ENCODE data around the gene ODAD2. TPM values are rescaled to one million over a fixed set of nuclear protein-coding genes. Genes with fewer than 3 reads are reported as not detected.
"Not testable (repeated sequence)": the region's sequence is repeated elsewhere in the genome, so short reads cannot be mapped to it uniquely, and the experiment has no call there.

Gene ODAD2
- total RNA-seq, 1 experiment from 2014 or later: not detected

GRCh38 chr10:27911011-27911410, 87.9 kb downstream of the ODAD2 start:
- DNase-seq: no peak
- H3K4me2 ChIP-seq: no peak overlapping the region
- TF ChIP-seq EZH2 (IDR thresholded peaks at IDR 0.05; ENCODE audit: low read depth): no peak

GRCh38 chr10:27908231-27908630, 90.6 kb downstream of the ODAD2 start:
- no peaks in the 10 kb centered on the region for H3K4me1 ChIP-seq (replicated peaks; ENCODE audit: insufficient read depth)
- H3K79me2 ChIP-seq (ENCODE audit: low read depth): no peaks in the 10 kb centered on the region
- no peak overlapping the region for H2AFZ ChIP-seq
- no peak overlapping the region for H3K27ac ChIP-seq
- intact Hi-C loops (cut with micrococcal nuclease; ENCODE audit: unreplicated experiment): no loop called here
- ChIA-PET CTCF (no interaction called here), POLR2A (ENCODE audit: unreplicated experiment) (no interaction called here)
- H3K9me2 ChIP-seq (ENCODE audit: insufficient read depth): no peaks in the 10 kb centered on the region
- H3F3A ChIP-seq (ENCODE audit: insufficient read depth, low read depth): no peaks in the 10 kb centered on the region
- TF ChIP-seq CTCF (conservative IDR thresholded peaks at IDR 0.05) (no peak), EZH2 (IDR thresholded peaks at IDR 0.05; ENCODE audit: low read depth) (no peak)
- peaks cover 18% of the 10 kb centered on the region for H3K27me3 ChIP-seq (ENCODE audit: insufficient read depth, low read depth)
- H3K4me3 ChIP-seq: no peak overlapping the region
- H3K4me2 ChIP-seq: no peak overlapping the region
- H3K9me3 ChIP-seq (ENCODE audit: insufficient read depth, low read depth): no peaks in the 10 kb centered on the region
- DNase-seq: no peak
- H4K20me1 ChIP-seq (ENCODE audit: insufficient read depth): no peaks in the 10 kb centered on the region
- no TSS peak for BruUV-seq (replicated peaks)
- H3K36me3 ChIP-seq (ENCODE audit: low read depth): no peaks in the 10 kb centered on the region

More at GRCh38 chr10:27911011-27911410, 87.9 kb downstream of the ODAD2 start:
- Histone ChIP-seq H3F3A (ENCODE audit: insufficient read depth, low read depth) (no peaks in the 10 kb centered on the region), H3K9me3 (ENCODE audit: insufficient read depth, low read depth) (no peaks in the 10 kb centered on the region), H3K36me3 (ENCODE audit: low read depth) (no peaks in the 10 kb centered on the region), H3K79me2 (ENCODE audit: low read depth) (no peaks in the 10 kb centered on the region), H4K20me1 (ENCODE audit: insufficient read depth) (no peaks in the 10 kb centered on the region), H3K27ac (no peak overlapping the region), H3K4me1 (replicated peaks; ENCODE audit: insufficient read depth) (no peaks in the 10 kb centered on the region), H3K9me2 (ENCODE audit: insufficient read depth) (no peaks in the 10 kb centered on the region), H2AFZ (no peak overlapping the region), H3K27me3 (ENCODE audit: insufficient read depth, low read depth) (peaks cover 18% of the 10 kb centered on the region), H3K4me3 (no peak overlapping the region)
- ChIA-PET CTCF (no interaction called here), POLR2A (ENCODE audit: unreplicated experiment) (no interaction called here)
- intact Hi-C loops (cut with micrococcal nuclease; ENCODE audit: unreplicated experiment): no loop called here
- no TSS peak for BruUV-seq (replicated peaks)

- H3K27me3 ChIP-seq (ENCODE audit: insufficient read depth, low read depth); H3K36me3 ChIP-seq (ENCODE audit: low read depth); CTCF ChIA-PET; DNase-seq; H3K4me2 ChIP-seq; H4K20me1 ChIP-seq (ENCODE audit: insufficient read depth); H3K27ac ChIP-seq; POLR2A ChIA-PET (ENCODE audit: unreplicated experiment); intact Hi-C loops (cut with micrococcal nuclease; ENCODE audit: unreplicated experiment); H3F3A ChIP-seq (ENCODE audit: insufficient read depth, low read depth); H3K9me2 ChIP-seq (ENCODE audit: insufficient read depth); BruUV-seq (replicated peaks); H3K79me2 ChIP-seq (ENCODE audit: low read depth); H2AFZ ChIP-seq; H3K9me3 ChIP-seq (ENCODE audit: insufficient read depth, low read depth); H3K4me1 ChIP-seq (replicated peaks; ENCODE audit: insufficient read depth); H3K4me3 ChIP-seq: not testable (repeated sequence)
Observed at GRCh38 chr10:27899485-27899884, 99.4 kb downstream of the ODAD2 start.

GRCh38 chr10:27899058-27899457, 99.8 kb downstream of the ODAD2 start:
- no peaks in the 10 kb centered on the region for H3K9me3 ChIP-seq (ENCODE audit: insufficient read depth, low read depth)
- POLR2A ChIA-PET (ENCODE audit: unreplicated experiment): no interaction called here
- H3K4me1 ChIP-seq (replicated peaks; ENCODE audit: insufficient read depth): no peaks in the 10 kb centered on the region
- intact Hi-C loops (cut with micrococcal nuclease; ENCODE audit: unreplicated experiment): no loop called here
- no peak overlapping the region for H2AFZ ChIP-seq
- H4K20me1 ChIP-seq (ENCODE audit: insufficient read depth): no peaks in the 10 kb centered on the region
- no peak overlapping the region for H3K4me2 ChIP-seq
- no peak overlapping the region for H3K4me3 ChIP-seq
- no peaks in the 10 kb centered on the region for H3K27me3 ChIP-seq (ENCODE audit: insufficient read depth, low read depth)
- H3K36me3 ChIP-seq (ENCODE audit: low read depth): no peaks in the 10 kb centered on the region
- no peak overlapping the region for H3K27ac ChIP-seq
- H3F3A ChIP-seq (ENCODE audit: insufficient read depth, low read depth): no peaks in the 10 kb centered on the region
- no peaks in the 10 kb centered on the region for H3K79me2 ChIP-seq (ENCODE audit: low read depth)
- no peak for TF ChIP-seq EZH2 (IDR thresholded peaks at IDR 0.05; ENCODE audit: low read depth)
- no peak for TF ChIP-seq CTCF (conservative IDR thresholded peaks at IDR 0.05)
- CTCF ChIA-PET: no interaction called here
- no TSS peak for BruUV-seq (replicated peaks)
- H3K9me2 ChIP-seq (ENCODE audit: insufficient read depth): no peaks in the 10 kb centered on the region
- no peak for DNase-seq
